HepG2 (cell line): ENCODE measurements around the gene LRRC15. TPM values are rescaled to one million over a fixed set of nuclear protein-coding genes. Genes with fewer than 3 reads are reported as not detected.

Source experiments
- ADNP ChIP-seq: sonication (generic); formaldehyde crosslinking; IDR thresholded peaks from 2 replicates; pipeline ENCODE4 v1.4.0; 2020; ENCODE audit warnings: missing genetic modification reagents
- BHLHE40 ChIP-seq: IDR thresholded peaks from 2 replicates; pipeline ENCODE4 v1.6.1; 2011; ENCODE audit warnings: low read length, improper control_type of control experiment
- CBX1 ChIP-seq: IDR thresholded peaks from one replicate; pipeline ENCODE4 v1.6.1; 2016; ENCODE audit warnings: antibody characterized with exemption, low read depth
- FOXK1 ChIP-seq: sonication (generic); formaldehyde crosslinking; IDR thresholded peaks from 2 replicates; pipeline ENCODE4 v1.4.0; 2020; ENCODE audit warnings: low read depth, missing genetic modification reagents, borderline replicate concordance
- MLXIP ChIP-seq: sonication (generic); formaldehyde crosslinking; IDR thresholded peaks from 2 replicates; pipeline ENCODE4 v1.9.0; 2021; ENCODE audit warnings: missing genetic modification reagents, borderline replicate concordance
- MXD3 ChIP-seq: IDR thresholded peaks from 2 replicates; pipeline ENCODE4 v1.6.1; 2016; ENCODE audit warnings: mild to moderate bottlenecking, missing biosample characterization, missing genetic modification reagents
- NPAS2 ChIP-seq: sonication (generic); formaldehyde crosslinking; IDR thresholded peaks from 2 replicates; pipeline ENCODE4 v1.8.0; 2022; ENCODE audit warnings: mild to moderate bottlenecking, missing genetic modification reagents, borderline replicate concordance
- PRPF4 ChIP-seq: fragments of 200-400 bp; formaldehyde crosslinking; IDR thresholded peaks from 2 replicates; pipeline ENCODE4 v1.6.1; 2016; ENCODE audit warnings: low read length, low read depth; ENCODE audit not compliant: poor library complexity, severe bottlenecking
- RCOR2 ChIP-seq: IDR thresholded peaks from 2 replicates; pipeline ENCODE4 v1.6.1; 2016; ENCODE audit warnings: missing biosample characterization, missing genetic modification reagents
- REXO4 ChIP-seq: sonication (generic); formaldehyde crosslinking; IDR thresholded peaks from 2 replicates; pipeline ENCODE4 v1.8.0; 2022; ENCODE audit warnings: missing genetic modification reagents, mild to moderate bottlenecking, borderline replicate concordance
- RNF2 ChIP-seq: fragments of 450-650 bp; conservative IDR thresholded peaks from 2 replicates; pipeline ENCODE4 v1.6.1; 2016; ENCODE audit warnings: low read depth
- ZBTB25 ChIP-seq: IDR thresholded peaks from 2 replicates; pipeline ENCODE4 v1.6.1; 2018; ENCODE audit warnings: missing genetic modification reagents
- ZKSCAN5 ChIP-seq: sonication (generic); formaldehyde crosslinking; IDR thresholded peaks from 2 replicates; pipeline ENCODE4 v1.5.1; 2020; ENCODE audit warnings: mild to moderate bottlenecking, missing genetic modification reagents
- ZNF256 ChIP-seq: sonication (generic); formaldehyde crosslinking; conservative IDR thresholded peaks from 2 replicates; pipeline ENCODE4 v1.4.0; 2020; ENCODE audit warnings: missing genetic modification reagents
- ZNF382 ChIP-seq: sonication (generic); formaldehyde crosslinking; IDR thresholded peaks from 2 replicates; pipeline ENCODE4 v1.5.0; 2020; ENCODE audit warnings: missing genetic modification reagents, mild to moderate bottlenecking, borderline replicate concordance
- ZNF747 ChIP-seq: sonication (generic); formaldehyde crosslinking; IDR thresholded peaks from 2 replicates; pipeline ENCODE4 v1.8.1; 2023; ENCODE audit warnings: missing genetic modification reagents, mild to moderate bottlenecking, borderline replicate concordance
- ZNF773 ChIP-seq: sonication (generic); formaldehyde crosslinking; IDR thresholded peaks from 2 replicates; pipeline ENCODE4 v1.4.0; 2020; ENCODE audit warnings: missing genetic modification reagents, borderline replicate concordance
- ZSCAN5A ChIP-seq: sonication (generic); formaldehyde crosslinking; IDR thresholded peaks from 2 replicates; pipeline ENCODE4 v1.8.0; 2022; ENCODE audit warnings: mild to moderate bottlenecking, missing genetic modification reagents, borderline replicate concordance
- polyA plus RNA-seq, 8 experiments: library from polyadenylated mRNA; depleted of rRNA in 3 of 8; stranded (reverse) in 7 of 8; unstranded in 1 of 8; fragments of >200 nt; fragmentation: Illumina TruSeq in 4 of 8; extraction: Trizol in 4 of 8; gene quantifications; 2 replicates each; pipeline versions ENCODE4 v1.2.1 to v1.2.3, GENCODE V29; 2011 to 2016; ENCODE audit warnings: low read depth in 4 of 8, missing spikeins in 1 of 8, mixed read lengths in 1 of 8; ENCODE audit not compliant: insufficient read depth in 1 of 8
- total RNA-seq, 5 experiments: library from RNA; depleted of rRNA; stranded (reverse); fragments of >200 nt; fragmentation: Illumina TruSeq; extraction: Trizol; gene quantifications; 2 replicates each; pipeline ENCODE4 v1.2.3, GENCODE V29; 2016; ENCODE audit warnings: low read depth in 1 of 5

Gene LRRC15
- total and polyA plus RNA-seq, 2 of the 13 experiments (the other 11 are each of a cell fraction or from before 2014, with no cell fraction given), result not detected

- TF ChIP-seq ZSCAN5A (CRISPR knock-in tag) (no peak), FOXK1 (0 out of 2 replicates have a peak, but pooled peaks have one; percentile 32), MXD3 (CRISPR knock-in tag) (peak; percentile 50; the same call in 1 of the 2 replicates), RCOR2 (CRISPR knock-in tag) (no peak), MLXIP (CRISPR knock-in tag) (no peak), ZNF256 (no peak), PRPF4 (no peak), ZNF773 (CRISPR knock-in tag) (no peak; the same call in 1 of the 2 replicates), ZKSCAN5 (CRISPR knock-in tag) (no peak), REXO4 (no peak), ADNP (no peak), BHLHE40 (0 out of 2 replicates have a peak, but pooled peaks have one; percentile 22), ZNF382 (CRISPR knock-in tag) (no peak), CBX1 (peak; percentile 30), RNF2 (0 out of 2 replicates have a peak, but pooled peaks have one; percentile 31), ZBTB25 (CRISPR knock-in tag) (no peak), ZNF747 (CRISPR knock-in tag) (no peak), NPAS2 (CRISPR knock-in tag) (no peak)
Measured at GRCh38 chr3:194315088-194315964, 54.2 kb downstream of the LRRC15 start (continued).
